B cell (primary cell): ENCODE results near the gene APBA2. TPM values are rescaled to one million over a fixed set of nuclear protein-coding genes. Genes with fewer than 3 reads are reported as not detected.

Experiments
- ATAC-seq: fragments of 200-7000 bp; cut with Tn5 transposase; one replicate; pipeline ENCODE4 v1.10.0; 2021; ENCODE audit warnings: low read depth, mild to moderate bottlenecking, moderate number of reproducible peaks, moderate library complexity
- CTCF ChIA-PET: fragments of 350-600 bp; sonication (Branson Sonifier 250); formaldehyde crosslinking; loops from one replicate; lab custom pipeline; 2021; ENCODE audit warnings: antibody characterized with exemption, inconsistent platforms; lab: Charles Lee
- POLR2A ChIA-PET: fragments of 350-600 bp; sonication (Branson Sonifier 250); formaldehyde crosslinking; loops from one replicate; lab custom pipeline; 2021; ENCODE audit warnings: antibody characterized with exemption; lab: Charles Lee
- DNase-seq: peaks from one replicate; pipeline ENCODE4 v3.0.0; 2013
- H2AFZ ChIP-seq: 2 replicates; pipeline ENCODE4 v1.6.1; 2012; ENCODE audit warnings: mild to moderate bottlenecking, low read depth, low read length; ENCODE audit not compliant: insufficient read depth, poor library complexity, severe bottlenecking
- H3K27ac ChIP-seq, 2 donors: 1 replicate in 1 of 2; 2 replicates in 1 of 2; pipeline ENCODE4 v1.5.1; 2012 to 2013; ENCODE audit warnings: low read length in 2 of 2, mild to moderate bottlenecking in 2 of 2, moderate library complexity in 1 of 2
- H3K27me3 ChIP-seq, 4 experiments: fragments of 200-600 bp in 1 of 4; sonication (generic) in 1 of 4; replicated peaks in 1 of 4; 1 replicate in 2 of 4; 2 replicates in 2 of 4; pipeline versions ENCODE4 v1.6.1 to v1.7.0; 2013 to 2016; ENCODE audit warnings: low read length in 3 of 4, mild to moderate bottlenecking in 2 of 4, mixed read lengths in 1 of 4, moderate library complexity in 1 of 4; ENCODE audit not compliant: insufficient read depth in 4 of 4, control insufficient read depth in 3 of 4; ENCODE audit errors: control extremely low read depth in 1 of 4
- H3K36me3 ChIP-seq, 2 experiments: replicated peaks in 1 of 2; 1 replicate in 1 of 2; 2 replicates in 1 of 2; pipeline versions ENCODE4 v1.6.1 to v1.7.1; 2013; ENCODE audit warnings: low read length in 1 of 2; ENCODE audit not compliant: insufficient read depth in 2 of 2, control insufficient read depth in 1 of 2; ENCODE audit errors: control extremely low read depth in 1 of 2, extremely low read depth in 1 of 2
- H3K4me1 ChIP-seq, 2 donors: fragments of 200-600 bp in 1 of 2; sonication (generic) in 1 of 2; 1 replicate in 1 of 2; 2 replicates in 1 of 2; pipeline versions ENCODE4 v1.5.1 to v1.6.1; 2013 to 2017; ENCODE audit warnings: low read length in 2 of 2; ENCODE audit not compliant: control insufficient read depth in 2 of 2, insufficient read depth in 2 of 2
- H3K4me2 ChIP-seq: replicated peaks from 2 replicates; pipeline ENCODE3; 2012; ENCODE audit warnings: mild to moderate bottlenecking, low read depth, low read length; ENCODE audit not compliant: poor library complexity, severe bottlenecking
- H3K4me3 ChIP-seq, 5 experiments: fragments of 200-600 bp in 1 of 5; sonication (generic) in 1 of 5; 1 replicate in 3 of 5; 2 replicates in 2 of 5; pipeline versions ENCODE4 v1.5.1 to v1.7.0; 2011 to 2016; ENCODE audit warnings: low read length in 4 of 5, mild to moderate bottlenecking in 4 of 5, low read depth in 2 of 5, control low read depth in 1 of 5, moderate library complexity in 1 of 5; ENCODE audit not compliant: insufficient read depth in 1 of 5; ENCODE audit errors: control extremely low read depth in 1 of 5, extremely low read depth in 1 of 5
- H3K79me2 ChIP-seq: fragments of 200-600 bp; sonication (generic); one replicate; pipeline ENCODE4 v1.6.0; 2016; ENCODE audit warnings: low read length; ENCODE audit not compliant: control insufficient read depth, insufficient read depth
- H3K9ac ChIP-seq: fragments of 200-600 bp; sonication (generic); 2 replicates; pipeline ENCODE4 v1.6.1; 2017; ENCODE audit warnings: mild to moderate bottlenecking, low read length, moderate library complexity
- H3K9me3 ChIP-seq, 3 donors: one replicate each; pipeline versions ENCODE4 v1.6.1 to v1.7.1; 2013; ENCODE audit warnings: low read length in 2 of 3; ENCODE audit not compliant: control insufficient read depth in 2 of 3, insufficient read depth in 1 of 3; ENCODE audit errors: control extremely low read depth in 1 of 3
- H4K20me1 ChIP-seq: 2 replicates; pipeline ENCODE4 v1.6.0; 2012; ENCODE audit warnings: mild to moderate bottlenecking, low read length; ENCODE audit not compliant: insufficient read depth, control insufficient read depth, poor library complexity, severe bottlenecking
- H3K27ac Mint-ChIP-seq: one replicate; pipeline ENCODE4 v1.8.0; 2021; ENCODE audit warnings: mixed read lengths
- H3K27me3 Mint-ChIP-seq: one replicate; pipeline ENCODE4 v1.8.0; 2021; ENCODE audit warnings: mixed read lengths
- H3K4me1 Mint-ChIP-seq: one replicate; pipeline ENCODE4 v1.8.0; 2021; ENCODE audit warnings: mixed read lengths
- H3K4me3 Mint-ChIP-seq: one replicate; pipeline ENCODE4 v1.8.0; 2021; ENCODE audit warnings: mixed read lengths
- H3K9me3 Mint-ChIP-seq: one replicate; pipeline ENCODE4 v1.8.0; 2022; ENCODE audit warnings: mixed read lengths; ENCODE audit not compliant: insufficient read depth
- EZH2 ChIP-seq: IDR thresholded peaks from 2 replicates; pipeline ENCODE4 v1.6.1; 2012; ENCODE audit warnings: borderline replicate concordance, low read depth, mild to moderate bottlenecking, moderate library complexity, low read length; ENCODE audit not compliant: insufficient read depth, poor library complexity, severe bottlenecking
- WGBS: methylation state at CpG from one replicate; pipeline ENCODE4 v1.1.5; 2013; ENCODE audit warnings: missing lambda C conversion rate; ENCODE audit not compliant: insufficient coverage; 5-methylcytosine and 5-hydroxymethylcytosine counted together
- intact Hi-C: fragments of 100-400 bp; cut with micrococcal nuclease; formaldehyde crosslinking; loops from one replicate; pipeline ENCODE4 v1.10.0; 2022
- polyA plus RNA-seq: library from polyadenylated mRNA; depleted of rRNA; stranded (reverse); fragments of >200 nt; gene quantifications from 2 replicates; pipeline ENCODE4 v1.2.3, GENCODE V29; 2012
- total RNA-seq, 2 donors: library from RNA; stranded (reverse); fragments of 120-200 nt in 1 of 2; gene quantifications; 1 replicate in 1 of 2; 2 replicates in 1 of 2; pipeline versions ENCODE4 v1.2.3 to v1.2.4, GENCODE V29; 2013 to 2022
- TF ChIP-seq, protein P1 (sequence below): fragments of 200-600 bp; IDR thresholded peaks from one replicate; pipeline ENCODE4 v1.8.0; 2022; ENCODE audit warnings: antibody characterized with exemption, mild to moderate bottlenecking

APBA2 gene
- total and polyA plus RNA-seq, 2 donors (not counting 1 experiment from before 2014, with no cell fraction given), result 0.19 TPM; not detected in 1

DNA sequence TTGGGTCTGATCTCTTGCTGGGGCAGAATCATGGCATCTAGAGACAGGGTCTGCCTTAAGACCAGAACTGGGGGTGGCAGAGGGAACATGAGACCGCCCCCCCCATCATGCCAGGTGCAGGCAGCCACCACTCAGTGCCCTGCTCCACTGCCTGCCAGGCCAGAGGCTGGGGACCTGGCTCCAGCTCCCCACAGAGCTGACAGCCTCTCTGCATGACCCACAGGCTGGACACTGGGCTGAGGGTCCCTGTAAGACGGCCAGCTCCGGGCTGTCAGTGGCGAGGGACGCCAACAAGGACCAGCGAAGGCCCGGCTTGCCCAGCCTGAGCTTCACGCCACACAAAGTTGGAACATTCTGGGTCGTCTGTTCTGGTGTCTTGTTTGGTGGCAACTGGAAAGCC lies 238.2 kb downstream of the APBA2 start:
- POLR2A ChIA-PET, result no interaction called here
- TF ChIP-seq, protein P1, sequence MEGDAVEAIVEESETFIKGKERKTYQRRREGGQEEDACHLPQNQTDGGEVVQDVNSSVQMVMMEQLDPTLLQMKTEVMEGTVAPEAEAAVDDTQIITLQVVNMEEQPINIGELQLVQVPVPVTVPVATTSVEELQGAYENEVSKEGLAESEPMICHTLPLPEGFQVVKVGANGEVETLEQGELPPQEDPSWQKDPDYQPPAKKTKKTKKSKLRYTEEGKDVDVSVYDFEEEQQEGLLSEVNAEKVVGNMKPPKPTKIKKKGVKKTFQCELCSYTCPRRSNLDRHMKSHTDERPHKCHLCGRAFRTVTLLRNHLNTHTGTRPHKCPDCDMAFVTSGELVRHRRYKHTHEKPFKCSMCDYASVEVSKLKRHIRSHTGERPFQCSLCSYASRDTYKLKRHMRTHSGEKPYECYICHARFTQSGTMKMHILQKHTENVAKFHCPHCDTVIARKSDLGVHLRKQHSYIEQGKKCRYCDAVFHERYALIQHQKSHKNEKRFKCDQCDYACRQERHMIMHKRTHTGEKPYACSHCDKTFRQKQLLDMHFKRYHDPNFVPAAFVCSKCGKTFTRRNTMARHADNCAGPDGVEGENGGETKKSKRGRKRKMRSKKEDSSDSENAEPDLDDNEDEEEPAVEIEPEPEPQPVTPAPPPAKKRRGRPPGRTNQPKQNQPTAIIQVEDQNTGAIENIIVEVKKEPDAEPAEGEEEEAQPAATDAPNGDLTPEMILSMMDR, result no peak
- no peak for TF ChIP-seq EZH2

DNA sequence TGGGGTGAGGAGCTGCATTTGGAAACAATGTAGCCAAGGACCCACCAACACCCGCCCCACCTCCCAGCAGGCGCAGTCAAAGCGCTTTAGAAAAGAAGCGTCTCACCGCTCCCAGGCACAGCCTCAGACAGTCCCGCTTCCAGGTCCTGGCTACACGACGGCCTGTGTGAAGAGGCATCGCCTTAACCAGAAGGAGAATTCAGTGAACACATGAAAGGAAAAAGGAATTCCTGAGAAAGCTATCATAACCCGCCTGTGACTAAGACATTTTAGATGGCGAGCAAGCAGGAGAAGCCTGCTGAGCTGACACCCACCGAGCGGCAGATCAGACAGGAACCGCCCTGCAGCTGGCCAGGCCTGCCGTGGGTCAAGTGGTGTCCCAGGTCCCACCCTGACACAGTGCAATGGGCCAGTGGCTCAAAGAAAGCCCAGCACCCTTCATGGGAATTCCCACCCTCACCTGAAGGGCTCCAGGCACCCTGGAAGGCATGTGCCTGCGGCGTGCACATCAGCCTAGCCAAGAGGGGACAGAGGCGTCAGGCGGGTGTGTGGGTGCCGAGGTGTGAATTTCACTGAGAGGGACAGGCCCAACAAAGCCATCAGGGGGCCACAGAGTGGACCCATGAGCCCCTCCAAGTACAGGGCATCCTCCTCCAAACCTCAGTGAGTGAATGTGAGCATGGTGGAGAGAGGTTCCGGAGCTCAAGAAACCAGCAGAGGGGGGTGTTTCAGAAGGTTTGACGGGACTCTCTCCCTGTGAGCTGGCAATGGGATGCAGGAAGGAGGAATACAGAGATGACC lies 239.0 kb downstream of the APBA2 start:
- TF ChIP-seq, protein P1, result no peak
- no peak for TF ChIP-seq EZH2
- H4K20me1 ChIP-seq, result no peaks in the 10 kb centered on the region
- H3K4me3 ChIP-seq, result no peak overlapping the region
- CTCF ChIA-PET, result no interaction called here
- no peak overlapping the region for H3K27ac ChIP-seq
- ATAC-seq (no peak), DNase-seq (no peak)
- no peaks in the 10 kb centered on the region for H3K79me2 ChIP-seq
- H3K4me2 ChIP-seq, result no peak overlapping the region
- no peaks in the 10 kb centered on the region for H3K27me3 ChIP-seq
- no peaks in the 10 kb centered on the region for H3K36me3 ChIP-seq
- H3K27ac Mint-ChIP-seq, result no peak overlapping the region
- 86% methylated on average over 22 of the region's 22 CpGs for WGBS
- intact Hi-C loops, result no loop called here
- H3K4me1 Mint-ChIP-seq, result no peaks in the 10 kb centered on the region
- no peaks in the 10 kb centered on the region for H3K4me1 ChIP-seq
- H2AFZ ChIP-seq, result no peak overlapping the region
- H3K9ac ChIP-seq, result no peak overlapping the region
- no peaks in the 10 kb centered on the region for H3K9me3 Mint-ChIP-seq
- H3K9me3 ChIP-seq, result peaks cover 0 to 3% (median 0%) of the 10 kb centered on the region in 3 donors
- H3K27me3 Mint-ChIP-seq, result no peaks in the 10 kb centered on the region
- POLR2A ChIA-PET, result no interaction called here
- no peak overlapping the region for H3K4me3 Mint-ChIP-seq

More for the DNA sequence above, 238.2 kb downstream of the APBA2 start:
- no peak for ATAC-seq
- Histone ChIP-seq H3K9ac (no peak overlapping the region), H2AFZ (no peak overlapping the region), H3K4me2 (no peak overlapping the region), H3K79me2 (no peaks in the 10 kb centered on the region), H3K36me3 (no peaks in the 10 kb centered on the region), H3K4me1 (no peaks in the 10 kb centered on the region), H4K20me1 (no peaks in the 10 kb centered on the region), H3K9me3 (peaks cover 0 to 3% (median 0%) of the 10 kb centered on the region in 3 donors), H3K4me3 (no peak overlapping the region), H3K27me3 (no peaks in the 10 kb centered on the region), H3K27ac (no peak overlapping the region)
- Mint-ChIP-seq H3K4me3 (no peak overlapping the region), H3K4me1 (no peaks in the 10 kb centered on the region), H3K9me3 (no peaks in the 10 kb centered on the region), H3K27me3 (no peaks in the 10 kb centered on the region), H3K27ac (no peak overlapping the region)
- no peak for DNase-seq
- WGBS, result 92% methylated on average over 9 of the region's 9 CpGs
- intact Hi-C loops, result no loop called here
- CTCF ChIA-PET, result no interaction called here
